HUES64 (cell line): Measurements from ENCODE around the gene ICOSLG.
"Not testable (repeated sequence)": the region's sequence is repeated elsewhere in the genome, so short reads cannot be mapped to it uniquely, and the experiment has no call there.

ENCODE experiments used
- H3K27ac ChIP-seq: 2 replicates; pipeline ENCODE4 v1.7.0; 2013; ENCODE audit warnings: low read depth, low read length, inconsistent platforms
- H3K27me3 ChIP-seq: 2 replicates; pipeline ENCODE4 v1.6.1; 2013; ENCODE audit warnings: mild to moderate bottlenecking, low read length; ENCODE audit not compliant: insufficient read depth
- H3K36me3 ChIP-seq: 2 replicates; pipeline ENCODE4 v1.6.1; 2013; ENCODE audit warnings: mild to moderate bottlenecking, low read length; ENCODE audit not compliant: insufficient read depth
- H3K4me1 ChIP-seq: 2 replicates; pipeline ENCODE4 v1.6.1; 2013; ENCODE audit warnings: mild to moderate bottlenecking, low read length, moderate library complexity; ENCODE audit not compliant: insufficient read depth
- H3K4me3 ChIP-seq: 2 replicates; pipeline ENCODE4 v1.5.1; 2013; ENCODE audit warnings: mild to moderate bottlenecking, low read length, moderate library complexity
- H3K9ac ChIP-seq: 2 replicates; pipeline ENCODE4 v1.6.1; 2013; ENCODE audit warnings: mild to moderate bottlenecking, low read depth, low read length
- H3K9me3 ChIP-seq: 2 replicates; pipeline ENCODE4 v1.6.1; 2013; ENCODE audit warnings: low read depth, low read length; ENCODE audit not compliant: insufficient read depth
- WGBS: fragments of 150-250, 120-280 bp; methylation state at CpG from one replicate; pipeline ENCODE4 v1.1.7; 2013; ENCODE audit warnings: missing lambda C conversion rate; 5-methylcytosine and 5-hydroxymethylcytosine counted together

The ICOSLG gene

DNA sequence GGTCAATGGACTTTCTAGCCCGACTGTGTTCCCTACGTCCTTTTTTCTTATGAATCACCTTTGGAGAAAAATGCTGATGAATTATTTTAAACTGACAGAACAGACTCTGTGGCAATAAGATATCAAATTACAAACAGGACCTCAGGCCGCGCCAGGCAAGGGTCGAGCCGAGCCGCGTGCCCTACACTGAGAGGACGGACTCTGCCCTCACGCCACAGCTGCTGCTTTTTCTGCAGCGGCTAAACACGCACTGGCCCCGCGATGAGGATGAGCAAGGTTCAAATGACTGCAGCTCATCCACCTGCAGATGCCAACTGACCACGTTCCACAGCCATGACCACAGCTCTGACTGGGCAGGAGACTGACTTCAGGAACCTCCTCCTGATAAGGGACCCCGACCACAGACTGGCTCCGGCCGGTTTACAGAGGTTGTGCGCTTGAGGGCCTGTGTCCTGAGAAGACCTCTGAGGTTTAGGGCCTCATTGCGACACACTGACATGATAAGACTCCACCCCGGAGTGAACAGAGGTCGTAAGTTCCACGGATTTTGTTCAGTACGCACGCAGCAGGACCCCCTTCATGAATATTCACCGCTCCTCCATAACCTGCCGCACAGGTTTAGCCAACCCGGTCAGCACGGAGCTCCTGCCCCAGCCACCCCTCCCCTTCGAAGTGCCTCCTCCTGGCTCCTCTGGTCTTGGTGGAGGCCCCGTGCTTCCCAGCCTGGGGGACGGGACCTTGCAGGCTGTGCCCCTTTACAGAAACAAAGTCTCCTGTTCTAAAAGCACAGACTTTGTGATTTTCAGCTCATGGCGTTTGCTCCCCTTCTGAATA is 8.7 kb upstream of the ICOSLG start:
- not testable (repeated sequence) for H3K36me3 ChIP-seq, H3K27ac ChIP-seq, H3K4me1 ChIP-seq, H3K9ac ChIP-seq, H3K4me3 ChIP-seq, H3K27me3 ChIP-seq, H3K9me3 ChIP-seq
- WGBS, result no CpG with 5 or more reads among the region's 33 CpGs

DNA sequence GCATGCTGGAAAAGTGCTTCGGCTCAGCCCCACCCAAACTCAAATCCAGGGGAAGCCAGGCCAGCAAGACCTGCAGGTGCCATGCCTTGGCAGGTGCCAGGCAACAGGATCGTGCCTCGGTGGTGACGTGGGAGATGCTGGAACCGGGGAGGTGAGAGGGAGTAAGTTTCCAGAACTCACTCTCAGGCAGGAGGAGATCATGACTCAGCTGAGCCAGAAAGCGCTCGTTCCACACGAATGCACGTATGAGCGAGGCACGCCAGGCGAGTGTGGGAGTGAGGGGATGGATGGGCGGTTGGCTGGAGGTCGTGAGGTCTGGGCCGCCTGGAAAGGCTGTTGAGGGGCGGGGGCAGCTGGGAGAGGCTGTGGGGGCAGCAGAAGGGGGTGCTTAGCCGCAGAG is 7.2 kb upstream of the ICOSLG start:
- H3K9ac ChIP-seq, H3K4me1 ChIP-seq, H3K4me3 ChIP-seq, H3K36me3 ChIP-seq, H3K27me3 ChIP-seq, H3K9me3 ChIP-seq, H3K27ac ChIP-seq: not testable (repeated sequence)
- no CpG with 5 or more reads among the region's 17 CpGs for WGBS

DNA sequence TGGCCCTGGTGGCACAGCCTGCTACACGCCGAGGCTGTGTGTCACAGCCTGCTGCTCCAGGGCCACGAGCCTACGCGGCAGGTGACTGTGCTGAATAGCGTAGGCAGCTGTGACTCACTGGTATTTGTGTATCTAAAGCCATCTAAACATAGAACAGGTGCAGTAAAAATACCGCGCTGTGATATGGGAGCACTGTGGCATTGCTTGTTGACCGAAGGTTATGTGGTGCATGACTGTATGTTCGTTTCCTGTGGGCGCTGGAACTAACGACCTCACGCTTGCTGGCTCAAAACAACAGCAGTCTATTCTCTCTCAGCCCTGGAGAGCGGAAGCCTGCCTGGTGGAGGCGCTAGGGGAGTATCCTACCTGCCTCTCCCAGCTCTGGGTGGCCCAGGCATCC is 3.2 kb upstream of the ICOSLG start:
- H3K4me1 ChIP-seq, H3K9ac ChIP-seq, H3K27ac ChIP-seq, H3K36me3 ChIP-seq, H3K27me3 ChIP-seq, H3K9me3 ChIP-seq, H3K4me3 ChIP-seq: not testable (repeated sequence)
- no CpG with 5 or more reads among the region's 15 CpGs for WGBS

DNA sequence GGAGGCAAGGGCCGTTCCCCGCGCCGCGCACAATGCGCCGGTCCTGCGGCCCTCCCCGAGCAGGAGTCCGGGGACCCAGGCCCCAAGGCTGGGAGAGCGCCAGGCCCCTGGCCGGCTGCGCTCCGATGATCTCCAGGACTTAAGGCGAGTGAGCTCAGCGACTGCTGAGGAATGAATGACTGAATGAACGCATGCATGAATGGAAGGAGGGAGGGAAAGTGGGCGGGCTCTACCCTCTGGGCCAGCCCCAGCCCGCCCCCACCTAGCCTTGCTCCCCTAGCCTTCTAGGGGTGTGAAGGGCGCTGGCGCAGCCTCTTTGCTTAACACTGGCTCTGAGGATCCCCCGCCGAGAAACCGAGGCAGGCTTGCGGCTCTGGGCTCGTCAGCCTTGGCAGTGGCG is 538 bp upstream of the ICOSLG start:
- not testable (repeated sequence) for H3K4me3 ChIP-seq, H3K27me3 ChIP-seq, H3K27ac ChIP-seq, H3K4me1 ChIP-seq, H3K36me3 ChIP-seq, H3K9ac ChIP-seq, H3K9me3 ChIP-seq
- no CpG with 5 or more reads among the region's 27 CpGs for WGBS

DNA sequence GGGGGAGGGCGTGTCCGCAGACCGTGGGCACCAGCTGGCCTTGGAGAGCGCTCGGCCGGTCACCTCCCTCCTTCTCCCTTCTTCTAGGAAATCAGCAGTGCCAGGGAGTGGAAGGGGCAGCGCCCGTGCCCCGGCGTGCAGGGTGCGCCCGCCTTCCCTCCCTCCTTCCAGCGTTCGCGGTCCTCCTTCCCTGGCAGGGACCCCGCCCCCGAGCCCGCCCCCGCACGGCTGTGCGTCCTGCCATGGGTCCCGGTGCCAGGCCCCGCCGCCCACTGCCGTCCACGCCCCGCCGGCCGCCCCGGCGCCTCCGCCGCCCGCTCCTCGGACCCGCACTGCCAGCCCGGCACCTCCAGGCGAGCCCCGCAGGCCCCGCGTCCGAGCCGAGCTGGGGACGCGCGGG is 390 bp downstream of the ICOSLG start:
- WGBS, result no CpG with 5 or more reads among the region's 46 CpGs
- not testable (repeated sequence) for H3K4me3 ChIP-seq

DNA sequence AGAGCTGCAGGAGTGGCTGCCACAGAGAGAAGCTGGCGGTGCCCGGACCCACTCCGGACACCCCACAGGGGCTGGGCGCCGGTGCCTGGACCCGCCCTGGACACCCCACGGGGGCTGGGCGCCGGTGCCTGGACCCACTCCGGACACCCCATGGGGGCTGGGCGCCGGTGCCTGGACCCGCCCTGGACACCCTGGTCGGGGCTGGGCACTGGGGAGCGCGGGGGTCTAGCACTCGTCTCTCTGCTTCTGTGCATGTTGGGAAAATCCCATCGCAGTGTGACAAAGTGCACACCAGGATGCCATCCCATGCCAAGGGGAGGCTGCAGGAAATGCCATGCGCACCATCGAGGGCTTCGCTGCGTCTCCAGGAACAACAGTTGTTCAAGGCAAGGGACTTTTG is 11.2 kb downstream of the ICOSLG start:
- not testable (repeated sequence) for H3K4me3 ChIP-seq, H3K9me3 ChIP-seq, H3K27me3 ChIP-seq, H3K27ac ChIP-seq, H3K9ac ChIP-seq, H3K4me1 ChIP-seq, H3K36me3 ChIP-seq
- no CpG with 5 or more reads among the region's 22 CpGs for WGBS

More for the DNA sequence above, 390 bp downstream of the ICOSLG start:
- H3K9me3 ChIP-seq, H3K9ac ChIP-seq, H3K36me3 ChIP-seq, H3K27me3 ChIP-seq, H3K27ac ChIP-seq, H3K4me1 ChIP-seq: not testable (repeated sequence)

DNA sequence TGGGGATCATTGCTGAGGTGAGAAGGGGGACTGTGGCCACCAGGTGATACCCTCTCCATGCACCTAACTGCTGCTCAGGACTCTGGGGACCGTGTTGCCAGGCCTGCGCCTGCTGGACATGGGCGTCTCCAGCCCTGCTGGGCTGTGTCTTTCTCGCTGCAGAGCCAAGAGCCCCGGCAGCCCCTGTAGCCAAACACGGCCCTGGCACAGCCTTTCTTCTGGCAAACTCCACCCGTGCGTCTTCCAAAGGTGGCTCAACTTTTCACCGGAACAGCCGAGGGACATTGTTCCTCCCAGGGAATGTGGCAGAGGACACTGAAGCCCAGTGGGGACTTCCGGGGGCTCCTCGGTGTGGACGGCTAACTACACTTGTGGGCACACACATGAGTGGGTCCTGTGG is 12.6 kb downstream of the ICOSLG start:
- H3K27ac ChIP-seq, H3K4me3 ChIP-seq, H3K9me3 ChIP-seq, H3K9ac ChIP-seq, H3K27me3 ChIP-seq, H3K36me3 ChIP-seq, H3K4me1 ChIP-seq: not testable (repeated sequence)
- WGBS, result no CpG with 5 or more reads among the region's 13 CpGs

DNA sequence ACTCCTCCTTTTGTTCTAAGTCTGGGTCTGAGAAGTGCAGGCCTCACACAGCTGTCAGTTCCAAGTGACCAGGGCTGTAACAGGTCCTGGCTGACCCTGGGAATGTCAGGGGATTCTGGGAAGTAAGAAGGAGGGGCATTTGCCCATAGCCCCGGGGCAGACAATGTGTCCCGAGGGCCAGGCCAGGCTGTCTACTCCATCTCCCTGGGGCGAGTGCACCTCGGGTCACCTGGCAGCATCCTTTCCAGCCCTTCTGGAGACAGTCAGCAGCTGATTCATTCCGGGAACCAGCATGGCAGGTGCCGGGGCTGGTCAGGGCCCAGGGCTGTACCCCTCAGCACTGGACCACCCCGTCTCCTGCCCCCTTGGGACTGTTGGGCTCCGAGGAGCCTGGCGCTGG is 13.1 kb downstream of the ICOSLG start:
- H3K27ac ChIP-seq, H3K27me3 ChIP-seq, H3K4me1 ChIP-seq, H3K9ac ChIP-seq, H3K4me3 ChIP-seq, H3K36me3 ChIP-seq, H3K9me3 ChIP-seq: not testable (repeated sequence)
- no CpG with 5 or more reads among the region's 9 CpGs for WGBS

DNA sequence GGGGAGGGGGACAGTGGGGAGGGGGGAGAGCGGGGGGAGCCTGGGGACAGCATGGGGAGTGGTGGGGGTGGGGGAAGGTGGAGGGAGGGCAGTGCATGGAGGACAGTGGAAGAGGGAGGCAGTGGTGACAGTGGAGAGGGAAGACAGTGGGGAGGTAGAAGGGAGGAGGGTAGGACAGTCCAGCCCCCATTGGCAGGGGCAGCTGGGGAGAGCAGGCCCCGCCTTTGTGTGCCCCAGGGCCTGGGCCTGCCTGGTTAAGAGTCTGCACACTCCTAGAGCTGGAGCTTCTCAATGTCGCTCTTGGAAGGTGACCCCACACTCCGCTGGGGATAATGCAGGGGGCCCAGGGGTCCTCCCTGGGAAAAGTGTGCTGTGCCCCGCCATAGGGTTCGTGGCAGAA is 15.1 kb downstream of the ICOSLG start:
- no CpG with 5 or more reads among the region's 6 CpGs for WGBS
- not testable (repeated sequence) for H3K36me3 ChIP-seq, H3K4me3 ChIP-seq, H3K27ac ChIP-seq, H3K9me3 ChIP-seq, H3K9ac ChIP-seq, H3K4me1 ChIP-seq, H3K27me3 ChIP-seq

DNA sequence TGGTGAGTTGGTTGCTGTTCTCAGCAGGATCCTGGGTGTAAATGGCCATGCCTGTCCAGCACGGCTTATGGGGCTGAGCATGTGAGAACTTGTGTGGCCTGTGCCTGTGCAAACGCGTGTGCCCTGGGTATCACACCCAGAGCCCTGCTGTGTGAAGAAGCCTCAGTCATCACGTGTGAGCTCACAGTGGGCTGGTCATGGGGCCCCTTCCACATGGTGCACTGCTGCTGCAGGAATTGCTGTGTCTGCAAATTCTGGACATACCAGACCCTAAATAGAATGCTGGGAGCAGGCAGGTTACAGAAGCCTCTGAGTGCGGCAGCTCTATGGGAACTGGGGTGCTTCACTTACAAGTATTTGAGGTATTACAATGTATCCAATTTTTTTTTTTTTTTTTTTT is 17.4 kb downstream of the ICOSLG start:
- no CpG with 5 or more reads among the region's 5 CpGs for WGBS
- H3K4me1 ChIP-seq, H3K9me3 ChIP-seq, H3K27ac ChIP-seq, H3K4me3 ChIP-seq, H3K9ac ChIP-seq, H3K36me3 ChIP-seq, H3K27me3 ChIP-seq: not testable (repeated sequence)

DNA sequence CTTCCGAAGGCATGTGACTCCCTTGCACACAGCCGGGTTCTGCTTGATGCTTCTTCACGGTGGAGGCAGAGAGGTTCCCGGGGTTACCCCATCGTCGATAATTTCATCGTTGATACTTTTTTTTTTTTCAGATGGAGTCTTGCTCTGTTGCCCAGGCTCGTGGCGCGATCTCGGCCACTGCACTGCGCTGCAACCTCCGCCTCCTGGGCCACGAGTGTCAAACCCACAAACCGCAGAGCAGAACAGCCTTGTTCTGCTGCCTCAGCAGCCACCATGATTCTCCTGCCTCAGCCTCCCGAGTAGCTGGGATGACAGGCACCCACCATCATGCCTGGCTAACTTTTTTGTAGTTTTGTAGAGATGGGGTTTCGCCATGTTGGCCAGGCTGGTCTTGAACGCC is 20.1 kb downstream of the ICOSLG start:
- H3K4me3 ChIP-seq, H3K4me1 ChIP-seq, H3K36me3 ChIP-seq, H3K27ac ChIP-seq, H3K27me3 ChIP-seq, H3K9me3 ChIP-seq, H3K9ac ChIP-seq: not testable (repeated sequence)
- WGBS, result no CpG with 5 or more reads among the region's 18 CpGs

DNA sequence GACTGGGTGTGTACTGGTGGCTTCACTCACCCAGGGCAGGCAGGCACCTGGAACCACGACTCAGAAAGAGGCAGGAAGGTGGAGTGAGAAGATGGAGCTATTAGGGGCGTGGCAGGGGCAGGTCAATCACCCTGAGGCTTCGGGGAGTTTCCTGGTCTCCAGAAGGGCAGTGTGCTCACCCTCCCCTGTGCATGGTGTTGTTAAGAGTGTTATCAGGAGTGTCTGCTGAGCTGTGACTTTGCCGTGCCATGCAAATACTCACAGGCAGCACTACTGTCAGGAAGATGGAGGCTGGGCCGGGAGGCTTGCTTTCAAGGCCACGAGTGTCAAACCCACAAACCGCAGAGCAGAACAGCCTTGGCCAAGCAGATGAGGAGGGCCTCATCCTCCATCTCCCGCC is 22.3 kb downstream of the ICOSLG start:
- not testable (repeated sequence) for H3K4me3 ChIP-seq, H3K36me3 ChIP-seq, H3K9me3 ChIP-seq, H3K27ac ChIP-seq, H3K27me3 ChIP-seq, H3K9ac ChIP-seq, H3K4me1 ChIP-seq
- WGBS, result no CpG with 5 or more reads among the region's 8 CpGs
